ENCODE results near the gene RFX1. TPM values are rescaled to one million over a fixed set of nuclear protein-coding genes. Genes with fewer than 3 reads are reported as not detected.

The RFX1 gene
- total RNA-seq (2022) (13.8 and 14.9 TPM in 2 replicates), Bru-seq, nascent RNA (percentile 46 among the genes with signal in this experiment), BruChase-seq, experiment 1, labeled RNA remaining after a 6-hour chase (percentile 52 among the genes with signal in this experiment), BruChase-seq, experiment 2, labeled RNA remaining after a 2-hour chase (percentile 52 among the genes with signal in this experiment)
- long read RNA-seq, partial matches to known transcripts: 0 of 5 reads
- long read RNA-seq, other reads (novel, unspliced or antisense): 5 of 5 reads

- CTCF ChIA-PET: interaction anchor here (1.1 kb wide), 2 partner anchors 25 to 165 kb away, joined by 3 to 4 read pairs; partner anchors contain the start of gene IL27RA
- peak; percentile 98 for DNase-seq
- H3K9me3 Mint-ChIP-seq (ENCODE audit: low read depth, unreplicated experiment): no peaks in the 10 kb centered on the region
- intact Hi-C loops (cut with micrococcal nuclease; ENCODE audit: unreplicated experiment): no loop called here
- peaks cover 34% of the 10 kb centered on the region for H3K36me3 Mint-ChIP-seq (ENCODE audit: insufficient read depth, unreplicated experiment)
- peak within 1 kb of the TSS; percentile 75 for H3K4me3 Mint-ChIP-seq (ENCODE audit: low read depth, unreplicated experiment)
- peaks cover 12% of the 10 kb centered on the region for H3K4me1 Mint-ChIP-seq (ENCODE audit: low read depth, unreplicated experiment)
- H3K27ac Mint-ChIP-seq (ENCODE audit: unreplicated experiment): peak within 1 kb of the TSS; percentile 98
- H3K27me3 Mint-ChIP-seq (ENCODE audit: unreplicated experiment): no peaks in the 10 kb centered on the region
- no peak for TF ChIP-seq CTCF (IDR thresholded peaks at IDR 0.05; ENCODE audit: unreplicated experiment)
- no TSS peak for BruUV-seq (replicated peaks)
These were observed at the start of gene RFX1 for GRCh38 chr19:14006085-14006765. Gene RFX1 (minus strand): TSS chr19:14006320. CDS start chr19:13993843, 12,477 bp downstream.

- Mint-ChIP-seq H3K27me3 (ENCODE audit: unreplicated experiment) (no peaks in the 10 kb centered on the region), H3K4me3 (ENCODE audit: low read depth, unreplicated experiment) (no peak overlapping the region), H3K9me3 (ENCODE audit: low read depth, unreplicated experiment) (no peaks in the 10 kb centered on the region), H3K4me1 (ENCODE audit: low read depth, unreplicated experiment) (no peaks in the 10 kb centered on the region), H3K36me3 (ENCODE audit: insufficient read depth, unreplicated experiment) (peaks cover 24% of the 10 kb centered on the region), H3K27ac (ENCODE audit: unreplicated experiment) (no peak overlapping the region)
- DNase-seq: no peak
- intact Hi-C loops (cut with micrococcal nuclease; ENCODE audit: unreplicated experiment): no loop called here
- CTCF ChIA-PET: no interaction called here
- no peak for TF ChIP-seq CTCF (IDR thresholded peaks at IDR 0.05; ENCODE audit: unreplicated experiment)
- BruUV-seq (replicated peaks): no TSS peak
These were observed 49.3 kb upstream of the RFX1 start for GRCh38 chr19:14055396-14055795.

- intact Hi-C loops (cut with micrococcal nuclease; ENCODE audit: unreplicated experiment): no loop called here
- DNase-seq: no peak
- Mint-ChIP-seq H3K4me3 (ENCODE audit: low read depth, unreplicated experiment) (no peak overlapping the region), H3K27ac (ENCODE audit: unreplicated experiment) (no peak overlapping the region), H3K9me3 (ENCODE audit: low read depth, unreplicated experiment) (no peaks in the 10 kb centered on the region), H3K27me3 (ENCODE audit: unreplicated experiment) (no peaks in the 10 kb centered on the region), H3K36me3 (ENCODE audit: insufficient read depth, unreplicated experiment) (peaks cover 28% of the 10 kb centered on the region), H3K4me1 (ENCODE audit: low read depth, unreplicated experiment) (no peaks in the 10 kb centered on the region)
- TF ChIP-seq CTCF (IDR thresholded peaks at IDR 0.05; ENCODE audit: unreplicated experiment): no peak
- BruUV-seq (replicated peaks): no TSS peak
- CTCF ChIA-PET: no interaction called here
These were observed 48.6 kb upstream of the RFX1 start for GRCh38 chr19:14054721-14055120.

- intact Hi-C loops (cut with micrococcal nuclease; ENCODE audit: unreplicated experiment): no loop called here
- Mint-ChIP-seq H3K27ac (ENCODE audit: unreplicated experiment) (no peak overlapping the region), H3K4me1 (ENCODE audit: low read depth, unreplicated experiment) (no peaks in the 10 kb centered on the region), H3K9me3 (ENCODE audit: low read depth, unreplicated experiment) (no peaks in the 10 kb centered on the region), H3K4me3 (ENCODE audit: low read depth, unreplicated experiment) (no peak overlapping the region), H3K36me3 (ENCODE audit: insufficient read depth, unreplicated experiment) (peaks cover 28% of the 10 kb centered on the region), H3K27me3 (ENCODE audit: unreplicated experiment) (no peaks in the 10 kb centered on the region)
- BruUV-seq (replicated peaks): no TSS peak
- TF ChIP-seq CTCF (IDR thresholded peaks at IDR 0.05; ENCODE audit: unreplicated experiment): no peak
- DNase-seq: no peak
- CTCF ChIA-PET: no interaction called here
These were observed 48.0 kb upstream of the RFX1 start for GRCh38 chr19:14054099-14054498.

Measured in Calu3 (cell line).